Retina (tissue), 1 donor: ENCODE results near the gene ERC2.

Experiments used
- DNase-seq: peaks from one replicate; pipeline ENCODE4 v3.0.0-alpha.2; 2016

ERC2 gene

GRCh38 chr3:55480911-55481743 lies 987.1 kb downstream of the ERC2 start:
- DNase-seq = peak; percentile 68

- DNase-seq = no peak
Measured at GRCh38 chr3:55477306-55478303, 990.7 kb downstream of the ERC2 start.

- DNase-seq = no peak
Measured at GRCh38 chr3:55476515-55476914, 991.8 kb downstream of the ERC2 start.

- DNase-seq = peak; percentile 40
Measured at GRCh38 chr3:55474213-55474632, 994.0 kb downstream of the ERC2 start.

GRCh38 chr3:55473788-55474187 lies 994.5 kb downstream of the ERC2 start:
- no peak for DNase-seq

- no peak for DNase-seq
Measured at GRCh38 chr3:55471522-55472280, 996.6 kb downstream of the ERC2 start.

- no peak for DNase-seq
Measured at GRCh38 chr3:55471084-55471483, 997.2 kb downstream of the ERC2 start.

GRCh38 chr3:55469957-55470526 lies 998.2 kb downstream of the ERC2 start:
- DNase-seq = no peak

- no peak for DNase-seq
Measured at GRCh38 chr3:55468251-55468650, 1000.0 kb downstream of the ERC2 start.

GRCh38 chr3:55467099-55467498 lies 1001.2 kb downstream of the ERC2 start:
- DNase-seq = no peak

- no peak for DNase-seq
Measured at GRCh38 chr3:55466526-55466925, 1001.7 kb downstream of the ERC2 start.

GRCh38 chr3:55461896-55462295 lies 1006.4 kb downstream of the ERC2 start:
- DNase-seq = no peak

GRCh38 chr3:55459838-55460237 lies 1008.4 kb downstream of the ERC2 start:
- DNase-seq = no peak
